HG02938 (cell line): ENCODE measurements around the gene DNAH12.
"Not testable (repeated sequence)": the region's sequence is repeated elsewhere in the genome, so short reads cannot be mapped to it uniquely, and the experiment has no call there.

ENCODE experiments used
- ATAC-seq: cut with Tn5 transposase; IDR thresholded peaks from one replicate; pipeline ENCODE4 v1.9.1; 2021; ENCODE audit warnings: mild to moderate bottlenecking, moderate library complexity; ENCODE audit not compliant: unreplicated experiment

The DNAH12 gene

DNA sequence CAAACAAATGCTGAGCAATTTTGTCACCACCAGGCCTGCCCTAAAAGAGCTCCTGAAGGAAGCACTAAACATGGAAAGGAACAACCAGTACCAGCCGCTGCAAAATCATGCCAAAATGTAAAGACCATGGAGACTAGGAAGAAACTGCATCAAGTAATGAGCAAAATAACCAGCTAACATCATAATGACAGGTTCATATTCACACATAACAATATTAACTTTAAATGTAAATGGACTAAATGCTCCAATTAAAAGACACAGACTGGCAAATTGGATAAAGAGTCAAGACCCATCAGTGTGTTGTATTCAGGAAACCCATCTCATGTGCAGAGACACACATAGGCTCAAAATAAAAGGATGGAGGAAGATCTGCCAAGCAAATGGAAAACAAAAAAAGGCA lies 217.6 kb downstream of the DNAH12 start:
- not testable (repeated sequence) for ATAC-seq

GRCh38 chr3:57314204-57314603 lies 229.9 kb downstream of the DNAH12 start:
- no peak for ATAC-seq

DNA sequence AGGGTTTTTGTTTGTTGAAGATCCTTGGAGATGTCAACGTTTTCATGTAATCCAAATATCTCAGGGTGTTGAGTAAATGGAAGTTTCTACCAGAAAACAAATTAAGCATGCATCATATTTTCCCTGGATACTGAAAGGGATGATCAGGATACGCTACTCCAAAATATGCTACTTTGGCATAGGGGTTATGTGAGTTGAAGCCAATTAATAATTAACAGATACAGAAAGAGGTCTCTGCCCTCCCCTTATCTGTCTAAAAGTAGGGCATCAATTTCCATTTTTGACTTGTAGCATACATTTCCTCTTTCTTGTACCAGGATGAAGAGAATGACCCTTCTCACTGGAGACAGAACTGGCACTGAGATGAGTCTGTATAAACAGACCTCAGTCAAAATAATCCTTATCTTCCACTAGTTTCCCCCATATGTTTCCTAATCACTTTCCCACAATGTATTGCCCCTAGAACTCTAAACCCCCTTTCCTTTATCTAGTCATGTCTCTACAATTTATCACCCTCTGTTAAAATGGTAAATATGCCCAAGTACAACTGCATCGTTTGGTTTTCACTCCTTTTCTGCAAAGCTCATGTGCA lies 234.3 kb downstream of the DNAH12 start:
- no peak for ATAC-seq

- not testable (repeated sequence) for ATAC-seq
Measured at GRCh38 chr3:57303520-57303919, 240.6 kb downstream of the DNAH12 start.

GRCh38 chr3:57298041-57298440 lies 246.1 kb downstream of the DNAH12 start:
- no peak for ATAC-seq

DNA sequence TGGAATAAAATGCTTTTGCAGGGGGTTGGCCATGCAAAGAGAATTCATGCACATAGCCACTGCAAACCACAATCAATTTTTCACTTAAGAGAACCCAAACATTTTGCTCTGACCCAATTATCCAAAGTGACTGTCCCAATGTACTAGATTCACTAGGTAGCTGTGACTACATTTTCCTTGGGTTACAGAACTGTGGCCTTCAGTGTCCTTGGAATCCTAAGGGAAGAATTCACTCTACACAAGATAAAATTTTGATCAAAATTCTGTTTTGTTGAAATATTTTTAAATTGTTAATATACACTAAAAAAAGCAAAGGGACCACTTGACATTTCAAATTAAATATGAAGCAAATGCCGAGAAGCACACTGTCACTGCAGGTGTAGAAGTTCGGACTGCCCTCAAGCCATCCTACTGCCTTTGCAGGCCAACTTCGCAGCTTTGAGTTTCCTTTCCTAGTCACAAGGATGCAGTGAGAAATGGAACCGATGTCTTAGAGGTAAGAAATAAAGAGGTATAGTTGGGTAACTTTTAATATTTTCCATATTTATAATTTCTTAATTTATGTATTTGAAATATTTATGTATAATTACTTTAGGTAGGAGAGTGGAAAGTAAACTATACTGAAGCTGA lies 251.1 kb downstream of the DNAH12 start:
- no peak for ATAC-seq

GRCh38 chr3:57292159-57292896 lies 251.8 kb downstream of the DNAH12 start, which contains the start of gene ASB14:
TSS of gene ASB14 (minus strand) at chr3:57292685. CDS start at chr3:57292033, 652 bp downstream.
- no peak for ATAC-seq

DNA sequence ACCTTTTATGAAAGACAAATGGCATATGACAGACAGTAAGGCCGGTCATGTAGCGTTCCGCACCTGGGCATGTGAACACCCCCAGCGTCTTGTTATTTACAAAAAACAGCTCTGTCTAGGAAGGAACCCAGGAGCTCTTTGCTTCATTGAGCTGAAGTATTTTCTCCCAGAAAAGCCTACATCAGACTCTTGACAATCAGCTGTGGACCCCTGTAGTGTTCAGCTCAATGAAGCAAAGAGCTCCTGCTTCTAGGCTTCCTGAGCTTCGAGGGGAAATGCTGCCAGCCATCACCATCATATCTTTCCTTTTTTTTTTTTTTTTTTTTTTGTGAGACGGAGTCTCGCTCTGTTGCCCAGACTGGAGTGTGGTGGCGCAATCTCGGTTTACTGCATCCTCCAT lies 255.7 kb downstream of the DNAH12 start:
- ATAC-seq = no peak

DNA sequence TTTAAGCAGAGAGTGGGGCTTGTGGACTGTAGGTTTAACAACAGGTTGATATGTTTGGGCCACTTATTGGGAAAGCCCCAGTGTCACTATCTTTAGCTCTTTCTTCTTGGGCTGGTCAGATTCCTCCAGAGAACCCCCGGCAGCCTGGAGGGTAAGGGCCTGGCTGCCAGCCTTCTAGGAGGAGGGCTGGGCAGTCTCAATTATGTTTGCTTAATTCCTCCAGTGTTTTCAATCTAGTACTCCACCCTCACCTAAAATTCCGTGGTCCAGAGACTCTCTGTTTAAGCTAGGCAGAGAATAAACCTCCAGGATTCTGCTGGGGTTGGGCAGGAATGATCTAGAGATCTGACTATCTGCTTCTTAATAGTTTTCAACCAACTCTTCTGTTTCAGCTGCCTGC lies 256.9 kb downstream of the DNAH12 start:
- ATAC-seq = no peak

- no peak for ATAC-seq
Measured at GRCh38 chr3:57283334-57283733, 260.8 kb downstream of the DNAH12 start.

- ATAC-seq = no peak
Measured at GRCh38 chr3:57281715-57282114, 262.4 kb downstream of the DNAH12 start.

DNA sequence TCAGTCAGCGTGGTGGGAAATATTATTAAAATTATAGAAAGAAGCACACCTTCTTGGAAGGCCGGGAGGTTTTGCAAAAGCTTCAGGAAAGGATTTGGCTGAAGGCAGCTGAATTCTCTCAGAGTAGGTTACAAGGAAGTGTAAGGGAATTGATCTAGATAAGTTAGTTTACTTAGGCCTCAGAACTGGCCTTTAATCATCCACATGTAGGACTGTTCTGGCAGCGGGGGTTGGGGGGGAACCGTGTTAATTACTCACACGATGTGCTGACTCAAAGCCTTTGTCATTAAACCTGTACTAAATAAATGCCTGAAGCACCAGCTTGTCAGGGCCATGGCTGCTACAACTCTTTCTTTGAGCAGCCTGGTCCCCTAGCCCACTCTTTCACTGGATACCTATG lies 264.5 kb downstream of the DNAH12 start:
- ATAC-seq = no peak

DNA sequence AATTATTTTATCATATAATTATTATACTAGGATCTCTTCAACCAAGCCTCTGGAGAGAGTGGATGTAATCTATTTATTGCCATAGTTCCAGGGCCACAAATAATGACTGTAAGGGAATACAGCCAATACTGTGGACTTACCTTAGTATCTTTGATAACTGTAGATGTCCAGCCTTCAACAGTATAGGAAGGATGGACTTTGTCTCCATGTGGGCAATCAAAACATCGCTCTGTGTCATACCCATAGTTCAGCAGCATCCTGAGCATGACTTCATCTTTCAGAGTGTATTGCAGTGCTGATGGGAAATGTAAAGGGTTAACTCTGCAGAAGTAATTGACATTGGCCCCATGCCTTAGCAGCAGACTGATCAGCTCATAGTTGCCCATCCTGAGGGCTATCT lies 265.9 kb downstream of the DNAH12 start:
- ATAC-seq = no peak

- no peak for ATAC-seq
Measured at GRCh38 chr3:57275393-57275792, 268.8 kb downstream of the DNAH12 start.

GRCh38 chr3:57274845-57275244 lies 269.3 kb downstream of the DNAH12 start:
- ATAC-seq = no peak

DNA sequence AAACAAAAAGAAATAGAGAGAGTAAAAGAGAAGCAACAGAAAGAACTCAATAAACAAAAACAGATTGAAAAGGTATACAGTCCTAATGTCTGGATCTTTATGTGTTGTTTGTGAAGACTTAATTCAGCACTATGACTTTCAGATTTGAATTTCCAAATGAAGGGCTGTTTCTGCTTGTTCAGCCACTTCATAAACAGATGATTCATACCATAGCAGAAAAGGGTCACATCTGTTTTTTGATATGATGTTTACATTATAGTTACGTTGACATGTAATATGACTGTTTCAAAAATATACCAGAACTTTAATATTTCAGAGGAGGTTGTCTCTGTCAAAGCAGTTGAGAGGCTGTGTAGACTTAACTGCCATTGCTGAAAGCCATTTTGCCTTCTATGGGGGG lies 275.7 kb downstream of the DNAH12 start:
- ATAC-seq = no peak

GRCh38 chr3:57261929-57262328 lies 282.2 kb downstream of the DNAH12 start:
- ATAC-seq = no peak

DNA sequence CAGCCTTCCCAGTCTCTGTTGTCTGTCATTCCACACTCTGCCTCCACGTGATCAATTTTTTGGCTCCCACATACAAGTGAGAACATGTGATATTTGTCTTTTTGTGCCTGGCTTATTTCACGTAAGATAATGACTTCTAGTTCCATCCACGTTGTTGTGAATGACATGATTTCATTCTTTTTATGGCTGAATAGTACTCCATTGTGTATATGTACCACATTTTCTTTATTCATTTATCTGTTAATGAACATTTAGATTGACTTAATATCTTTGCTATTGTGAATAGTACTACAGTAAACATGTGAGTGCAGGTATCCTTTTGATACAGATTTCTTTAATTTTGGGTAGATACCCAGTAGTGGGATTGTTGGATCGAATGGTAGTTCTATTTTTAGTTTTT lies 283.0 kb downstream of the DNAH12 start:
- ATAC-seq = no peak

DNA sequence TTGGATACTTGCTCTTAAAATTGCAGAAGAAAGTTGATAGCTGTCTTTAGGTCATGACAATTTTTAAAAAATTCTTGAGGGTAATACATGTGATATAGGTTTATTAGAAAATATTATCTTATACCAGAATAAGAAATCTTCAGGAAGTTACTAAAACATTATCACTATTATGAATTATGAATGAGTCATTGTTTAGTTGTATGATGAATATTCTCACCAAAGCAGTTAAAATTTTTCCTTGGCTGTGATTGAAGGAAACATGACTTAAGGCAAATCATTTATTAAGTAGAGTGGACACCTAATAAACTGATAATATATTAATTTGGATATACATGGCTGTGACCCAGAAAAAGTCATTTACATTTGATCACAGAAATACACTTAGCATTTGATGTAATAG lies 286.5 kb downstream of the DNAH12 start:
- no peak for ATAC-seq

DNA sequence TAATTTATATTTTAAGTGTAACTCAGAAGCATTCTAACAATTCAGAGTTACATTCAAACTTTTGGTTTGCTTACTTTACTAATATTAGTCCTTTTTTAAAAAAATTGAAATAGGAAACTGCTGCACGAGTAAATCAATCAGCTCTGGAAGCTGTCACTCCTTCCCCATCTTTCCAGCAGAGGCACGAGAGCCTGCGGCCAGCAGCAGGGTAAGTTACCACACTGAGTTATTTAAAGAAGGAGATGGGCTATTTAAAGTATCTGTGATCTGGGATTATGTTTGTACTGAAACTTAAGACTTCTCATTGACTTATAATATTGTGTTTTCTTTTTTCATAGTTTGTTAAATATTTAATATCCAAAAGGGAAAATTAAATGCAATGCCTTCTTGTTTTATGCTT lies 287.3 kb downstream of the DNAH12 start:
- no peak for ATAC-seq

DNA sequence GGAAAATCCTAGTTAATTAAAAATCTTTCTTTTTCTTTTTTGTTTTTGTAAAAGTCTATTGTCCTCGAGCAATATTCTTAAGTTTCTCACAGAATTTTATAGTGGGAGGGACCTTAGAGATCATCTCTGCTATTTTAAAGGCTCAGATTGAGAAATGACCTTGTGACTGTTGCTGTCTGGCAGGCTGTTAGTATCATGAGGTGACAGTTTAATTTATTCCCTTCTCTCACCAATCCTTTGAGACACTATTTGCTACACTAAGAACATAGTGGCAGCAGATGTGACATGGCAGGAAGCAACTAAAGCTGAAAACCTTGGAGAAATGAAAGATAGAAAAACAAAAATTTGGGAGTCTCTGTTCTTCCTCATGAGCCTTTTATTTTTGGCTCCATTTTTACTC lies 291.7 kb downstream of the DNAH12 start:
- no peak for ATAC-seq

DNA sequence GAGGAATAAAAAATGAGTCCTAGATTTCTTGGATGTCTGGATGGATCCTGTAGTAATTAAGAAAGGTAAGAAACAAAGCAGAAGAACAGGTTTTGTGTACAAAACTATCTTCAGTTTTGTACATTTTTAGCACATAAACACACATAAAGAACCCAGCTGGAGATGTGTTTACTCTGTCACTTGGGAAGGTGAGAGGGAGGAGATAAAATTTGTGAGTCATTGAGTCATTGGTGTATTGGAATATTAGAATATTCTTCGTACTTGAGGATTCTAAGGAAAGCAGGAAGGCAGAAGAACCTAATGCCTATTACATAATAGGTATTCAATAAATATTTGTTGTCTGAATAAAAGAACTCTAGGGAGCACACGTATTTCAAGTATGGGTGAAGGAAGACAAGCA lies 299.2 kb downstream of the DNAH12 start:
- no peak for ATAC-seq
